Stimulated activated CD8-positive, alpha-beta memory T cell treated with anti-CD3 and anti-CD28 coated beads, Interleukin-15, amount 100 ng/mL, for 1 hour (primary cell): ENCODE results near the gene SMAD3.

Experiments
- DNase-seq: peaks from one replicate; pipeline ENCODE4 v3.0.0-alpha.2; 2020; ENCODE audit warnings: low read depth

The SMAD3 gene

DNA sequence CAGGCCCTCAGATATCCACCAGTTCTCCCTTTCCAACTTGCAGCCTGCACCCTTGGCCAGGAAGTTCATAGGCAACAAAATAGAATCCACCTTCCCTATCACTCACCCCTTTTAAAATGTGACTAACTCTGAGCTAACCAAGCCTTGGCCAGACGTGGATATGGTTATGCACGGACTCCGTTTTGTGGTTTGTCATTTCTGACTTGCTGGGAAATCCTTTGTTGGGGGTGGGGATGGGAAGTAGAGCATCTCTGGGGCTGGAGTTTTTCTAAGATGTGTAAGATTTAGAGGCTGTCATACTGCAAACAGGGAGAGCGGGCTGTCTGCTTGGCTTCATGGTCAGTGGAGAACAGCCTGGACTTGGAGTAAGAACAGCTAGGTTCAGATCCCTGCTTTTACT is 62.6 kb downstream of the SMAD3 start:
- no peak for DNase-seq

DNA sequence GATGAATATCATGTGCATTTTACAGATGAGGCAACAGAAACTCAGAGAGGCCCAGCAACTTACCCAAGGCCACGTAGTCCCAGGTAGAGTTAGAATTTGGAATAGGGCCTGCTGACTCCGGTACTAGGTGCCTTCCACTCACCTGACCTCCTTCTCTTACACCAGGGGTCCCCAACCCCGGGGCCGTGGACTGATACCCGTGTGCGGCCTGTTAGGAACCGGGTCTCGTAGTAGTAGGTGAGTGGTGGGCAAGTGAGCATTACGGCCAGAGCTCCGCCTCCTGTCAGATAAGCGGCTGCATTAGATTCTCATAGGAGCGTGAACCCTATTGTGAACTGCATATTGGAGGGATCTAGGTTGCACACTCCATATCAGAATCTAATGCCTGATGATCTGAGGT is 64.8 kb downstream of the SMAD3 start:
- no peak for DNase-seq

DNA sequence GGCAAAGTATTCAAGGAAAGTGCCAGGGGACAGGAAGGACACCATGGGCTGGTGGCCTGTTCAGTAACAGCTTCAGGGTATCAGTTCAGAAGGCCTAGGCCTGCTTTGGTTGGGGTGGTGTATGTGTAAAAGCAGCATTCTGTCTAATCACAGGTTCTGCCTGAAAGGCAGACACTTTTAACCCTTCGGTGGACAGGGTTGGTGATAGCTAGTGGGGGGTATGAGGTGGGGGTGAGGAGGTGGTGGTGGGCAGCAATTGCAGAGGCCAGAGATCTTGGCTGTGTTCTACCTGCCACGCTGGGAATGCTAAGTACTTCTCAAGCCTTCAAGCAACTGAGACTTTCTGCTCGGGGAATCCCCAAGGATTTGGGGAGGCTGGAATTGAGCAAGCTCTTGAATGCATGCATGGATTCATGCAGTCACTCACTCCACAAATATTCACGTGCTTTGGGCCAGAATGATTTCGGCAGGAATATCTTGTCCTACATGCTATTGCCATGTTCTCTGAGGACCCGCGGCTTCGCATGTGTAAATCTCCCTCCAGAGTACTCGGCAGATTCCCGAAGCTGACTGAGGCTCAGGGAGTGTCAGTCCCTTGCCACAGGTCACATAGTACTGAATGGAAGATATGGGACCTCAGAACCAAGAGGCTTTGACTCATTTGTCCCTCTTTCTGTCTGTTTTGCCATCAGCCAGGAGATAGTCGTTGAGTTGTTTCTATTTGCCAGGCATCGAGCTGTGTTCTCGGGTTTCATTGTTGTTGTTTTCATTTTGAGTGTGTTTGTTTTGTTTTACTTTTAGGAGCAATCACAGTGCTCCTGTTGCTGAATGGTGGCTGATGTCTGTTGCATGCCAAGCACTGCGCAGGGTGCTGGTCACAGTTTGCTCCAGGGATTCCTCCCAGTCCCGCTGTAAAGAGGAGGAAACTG is 65.5 kb downstream of the SMAD3 start:
- DNase-seq = no peak

DNA sequence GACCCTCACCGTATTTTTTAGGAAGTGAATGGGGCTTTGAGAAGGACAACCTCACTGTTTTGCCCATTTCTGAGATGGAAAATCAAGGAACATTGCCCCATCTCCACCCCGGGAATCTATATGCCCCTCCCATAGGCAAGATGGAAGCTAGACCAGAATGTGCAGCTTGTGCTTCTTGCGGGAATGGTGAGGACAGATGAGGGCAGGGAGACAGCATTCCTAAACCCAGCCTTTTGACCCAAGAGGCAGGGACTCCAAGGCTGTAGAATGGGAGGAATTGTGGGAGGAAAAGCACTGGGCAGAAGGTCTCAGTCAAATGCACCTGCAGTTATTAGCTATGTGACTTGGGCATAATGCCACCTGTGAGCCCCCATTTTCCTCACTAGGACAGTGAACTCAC is 66.9 kb downstream of the SMAD3 start:
- DNase-seq = no peak

DNA sequence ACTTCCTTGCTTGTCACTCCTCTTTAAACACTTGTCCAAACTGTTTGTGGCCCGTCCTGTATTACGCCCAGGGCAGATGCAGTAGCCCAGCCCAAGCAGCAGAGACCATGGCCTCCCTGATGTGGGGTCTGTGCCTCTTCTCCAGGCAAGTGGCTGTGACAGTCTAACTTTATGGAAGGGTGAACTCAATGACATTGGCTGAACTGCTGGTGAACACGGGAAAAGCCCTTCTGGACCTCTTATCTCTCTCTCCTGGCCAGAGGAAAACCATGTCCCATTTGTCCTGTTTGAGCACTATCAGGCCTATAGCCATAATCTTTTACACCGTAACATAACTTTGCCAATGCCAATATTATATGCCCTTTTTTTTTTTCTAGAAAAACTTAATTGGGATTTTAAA is 67.6 kb downstream of the SMAD3 start:
- no peak for DNase-seq

DNA sequence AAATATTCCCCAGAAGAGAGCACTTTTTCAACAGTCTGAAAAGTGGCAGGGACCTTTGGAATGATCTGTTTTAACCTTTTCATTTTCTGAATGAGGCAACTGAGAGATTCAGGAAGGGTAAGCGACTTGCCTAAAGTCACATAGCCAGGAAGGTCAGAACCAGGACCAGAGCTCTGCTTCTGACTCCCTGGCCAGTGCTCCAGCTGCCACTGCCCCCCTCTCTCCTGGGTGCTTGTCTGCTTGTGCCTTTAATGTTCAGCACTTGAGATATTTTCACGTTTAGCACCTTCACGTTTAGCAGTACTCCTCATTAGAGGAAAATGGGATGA is 68.3 kb downstream of the SMAD3 start:
- no peak for DNase-seq

DNA sequence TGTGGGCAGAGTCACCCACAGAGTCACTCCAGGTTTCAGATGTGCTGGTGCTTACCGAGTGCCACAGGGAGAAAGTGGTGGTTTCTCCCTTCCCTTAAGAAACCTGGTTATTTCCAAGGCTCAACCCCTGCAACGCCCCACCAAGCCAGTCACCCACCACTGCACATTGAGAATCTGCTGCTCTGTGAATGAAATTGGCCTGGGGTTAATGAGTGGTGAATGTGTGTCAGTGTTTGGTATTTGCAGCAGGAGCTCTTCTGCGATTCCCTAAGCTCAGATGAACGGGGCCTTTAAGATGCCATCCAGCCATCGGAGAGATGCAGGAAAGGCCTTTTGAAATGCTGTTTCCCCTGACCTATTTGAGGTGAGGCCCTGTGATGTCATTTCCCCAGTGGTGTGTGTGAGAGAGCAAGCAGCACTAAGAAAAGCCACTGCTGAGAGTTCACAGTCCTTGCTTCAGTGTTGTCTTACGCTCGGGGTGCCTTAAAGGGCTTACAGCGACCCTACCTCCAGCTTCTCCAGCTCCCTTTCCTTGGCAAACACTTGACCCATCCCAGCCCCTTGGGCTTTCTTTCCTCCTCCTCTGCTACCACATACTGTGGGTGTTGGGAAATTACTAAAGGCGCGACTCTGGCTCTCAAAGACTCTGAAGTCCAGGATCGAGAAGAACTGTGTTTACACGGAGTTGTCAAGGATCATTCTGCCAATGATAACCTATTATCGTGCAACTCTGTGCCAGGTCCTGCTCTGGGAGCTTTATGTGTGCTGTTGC is 68.9 kb downstream of the SMAD3 start:
- DNase-seq = peak; percentile 41

DNA sequence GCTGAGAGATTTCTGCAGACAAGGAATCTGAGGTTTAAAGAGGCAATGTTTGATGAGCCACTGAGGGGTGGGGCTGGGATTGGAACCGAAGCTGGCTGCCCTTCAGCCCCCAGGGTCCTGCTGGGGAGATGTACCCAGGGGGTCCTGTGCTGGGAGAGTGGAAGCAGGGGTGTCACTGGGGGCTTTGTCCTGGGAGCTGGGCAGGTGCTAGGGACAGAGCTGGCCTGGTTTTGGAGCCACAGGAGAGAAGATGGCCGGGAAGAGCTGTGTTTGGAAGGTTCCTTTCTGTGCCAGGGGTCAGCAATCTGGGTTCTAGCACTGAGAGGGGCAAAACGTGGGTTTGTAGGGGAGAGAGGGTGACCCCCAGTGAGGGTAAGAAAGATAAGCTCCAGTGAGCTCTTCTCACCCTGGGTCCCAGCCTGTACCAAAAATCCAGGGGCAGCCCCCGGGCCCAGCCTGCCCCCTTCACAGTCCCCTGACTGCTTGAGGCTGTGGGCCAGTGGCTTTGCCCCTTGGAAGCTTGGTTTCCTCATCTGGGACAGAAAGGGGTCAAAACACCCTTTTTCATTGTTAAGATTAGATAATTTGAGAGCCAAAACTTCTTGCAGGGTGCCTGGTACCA is 69.6 kb downstream of the SMAD3 start:
- DNase-seq = no peak

DNA sequence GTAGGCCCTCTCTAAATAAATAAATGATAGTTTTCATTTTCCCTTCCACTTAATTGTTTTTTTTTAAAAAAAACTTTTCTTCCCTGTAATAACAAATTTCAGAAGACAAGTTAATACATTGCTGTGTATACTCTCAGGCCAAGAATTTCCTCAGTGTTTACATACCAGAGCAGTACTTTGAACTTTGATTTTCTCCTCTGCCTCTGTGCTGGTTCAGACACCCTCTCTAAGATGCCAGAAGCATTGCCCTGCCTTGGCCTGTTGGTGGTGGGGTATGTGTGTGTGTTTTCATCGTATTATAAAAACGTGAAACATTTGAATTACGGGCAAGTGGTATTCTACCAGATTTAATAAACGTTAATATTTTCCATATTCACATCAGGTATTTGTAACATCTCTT is 70.1 kb downstream of the SMAD3 start:
- no peak for DNase-seq

DNA sequence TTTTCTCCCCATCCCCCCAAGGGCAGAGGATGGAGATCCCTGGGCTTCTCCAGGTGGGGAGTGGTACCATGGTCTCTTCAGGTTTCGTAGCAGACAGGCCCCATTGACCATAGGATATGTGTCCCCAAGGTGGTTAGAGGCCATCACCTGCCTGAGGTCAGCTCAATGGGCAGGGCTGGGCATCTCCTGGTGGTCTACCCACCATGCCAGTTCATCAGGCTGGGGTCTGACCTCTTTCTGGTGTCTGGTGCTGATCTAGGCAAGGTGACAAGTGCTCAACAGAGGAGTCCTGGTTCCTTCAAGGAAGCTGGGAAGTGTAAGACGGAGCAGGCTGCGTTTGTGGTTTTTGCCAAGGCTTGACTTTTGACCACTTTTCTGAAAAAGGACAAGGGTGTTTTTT is 71.4 kb downstream of the SMAD3 start:
- no peak for DNase-seq

DNA sequence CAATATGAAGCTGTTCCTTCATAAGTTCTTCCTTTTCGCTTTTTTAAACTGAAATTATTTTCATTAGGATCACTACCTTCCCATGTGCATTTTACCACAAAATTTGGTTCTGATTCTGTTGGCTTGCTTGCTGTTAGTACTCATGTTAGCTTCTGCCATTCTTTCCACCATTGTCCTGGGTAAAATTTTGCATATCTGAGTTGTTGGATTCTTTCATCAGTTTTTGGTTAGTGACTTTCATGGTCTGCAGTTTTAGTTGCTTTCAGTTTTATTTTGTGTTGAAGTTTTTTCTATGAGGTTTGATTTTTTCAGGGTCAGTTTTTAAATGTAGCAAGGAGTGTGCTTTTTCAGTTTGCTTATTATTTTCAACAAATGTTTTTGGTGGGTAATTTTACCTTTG is 71.9 kb downstream of the SMAD3 start:
- DNase-seq = no peak

DNA sequence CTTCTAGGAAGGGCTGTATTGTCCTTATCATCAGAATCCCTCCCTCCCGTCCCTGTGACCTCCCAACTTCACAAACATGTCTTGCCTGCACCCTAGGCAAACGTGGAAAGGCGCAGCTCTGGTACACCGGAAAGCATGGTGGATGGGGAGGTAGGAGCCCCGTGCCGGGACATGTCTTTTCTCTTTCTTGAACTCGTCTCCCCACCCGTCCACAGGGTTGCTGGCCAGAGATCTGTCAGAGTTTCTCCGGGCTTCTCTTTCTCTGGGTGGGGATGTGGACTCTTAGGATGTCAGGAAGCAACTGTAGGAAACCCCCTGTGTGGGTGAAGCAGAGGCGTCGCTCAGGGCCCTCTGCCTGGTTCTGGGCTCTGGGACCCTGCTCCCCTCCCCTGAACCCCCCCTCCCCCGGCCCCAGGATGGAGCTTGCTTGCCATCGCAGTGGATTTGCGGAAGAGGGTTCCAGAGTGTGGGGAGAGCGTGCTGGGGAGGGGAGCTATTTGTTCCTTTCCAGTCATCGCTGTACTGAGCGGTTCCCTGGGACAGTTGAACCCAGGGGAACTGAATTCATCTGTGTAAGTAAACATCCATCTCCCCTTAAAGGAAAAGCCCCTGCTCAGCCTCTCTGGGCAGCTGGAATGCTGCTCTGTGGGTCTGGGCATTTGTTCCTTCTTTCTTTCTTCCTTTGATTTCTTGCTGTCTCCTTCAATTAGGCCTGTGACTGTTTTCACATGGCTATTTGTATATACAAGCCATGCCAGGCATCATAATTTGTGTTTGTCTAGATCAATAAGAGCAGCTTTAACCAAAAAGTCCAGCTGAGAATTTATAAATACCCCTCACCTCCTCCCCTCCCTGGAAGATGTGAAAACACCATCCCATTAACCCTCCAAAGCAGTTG is 72.8 kb downstream of the SMAD3 start:
- DNase-seq = no peak

DNA sequence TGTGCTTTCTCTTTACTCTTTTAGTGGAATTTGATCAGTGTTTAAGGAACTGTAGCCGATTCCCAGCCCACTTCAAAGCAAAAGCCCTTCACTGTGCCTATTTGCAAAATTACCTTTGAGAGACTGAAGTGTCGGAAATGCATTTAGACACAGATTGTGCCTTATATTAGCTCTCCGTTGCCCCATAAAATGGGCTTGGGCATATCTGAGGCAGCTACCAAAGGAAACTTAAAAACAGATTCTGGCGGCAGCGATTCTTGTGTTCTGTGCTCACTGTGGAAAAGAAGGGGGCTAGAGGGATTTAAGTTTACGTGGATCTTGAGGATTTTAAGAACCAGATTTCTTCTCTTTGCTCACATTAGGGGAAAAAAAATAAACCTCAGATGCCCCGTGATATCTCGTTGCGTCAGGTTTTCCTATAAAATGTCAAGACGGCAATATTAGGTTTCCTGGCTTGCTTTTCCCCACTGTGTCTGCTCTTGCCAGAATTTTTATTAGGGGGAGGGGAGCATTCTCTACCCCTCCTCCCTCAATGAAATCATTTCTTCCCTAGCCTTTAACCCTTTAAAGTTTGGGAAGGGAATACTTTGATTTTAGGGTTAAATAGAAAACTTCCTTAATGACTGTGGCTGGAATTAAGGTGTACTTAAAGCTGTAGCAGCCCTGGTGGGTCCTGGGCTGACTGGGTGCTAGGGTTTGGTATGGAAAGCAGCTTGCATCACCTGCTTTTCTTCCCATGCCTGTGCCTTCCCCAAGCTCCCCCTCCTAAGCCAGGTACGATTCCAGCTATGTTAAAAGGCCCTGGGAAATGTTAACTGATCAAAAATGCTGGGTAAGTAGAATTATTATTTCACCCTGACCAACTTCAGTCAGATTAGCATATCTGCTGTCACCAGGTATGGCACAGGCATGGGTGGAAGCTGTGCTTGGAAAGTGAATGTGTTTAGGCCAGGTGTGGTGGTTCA is 73.8 kb downstream of the SMAD3 start:
- no peak for DNase-seq

DNA sequence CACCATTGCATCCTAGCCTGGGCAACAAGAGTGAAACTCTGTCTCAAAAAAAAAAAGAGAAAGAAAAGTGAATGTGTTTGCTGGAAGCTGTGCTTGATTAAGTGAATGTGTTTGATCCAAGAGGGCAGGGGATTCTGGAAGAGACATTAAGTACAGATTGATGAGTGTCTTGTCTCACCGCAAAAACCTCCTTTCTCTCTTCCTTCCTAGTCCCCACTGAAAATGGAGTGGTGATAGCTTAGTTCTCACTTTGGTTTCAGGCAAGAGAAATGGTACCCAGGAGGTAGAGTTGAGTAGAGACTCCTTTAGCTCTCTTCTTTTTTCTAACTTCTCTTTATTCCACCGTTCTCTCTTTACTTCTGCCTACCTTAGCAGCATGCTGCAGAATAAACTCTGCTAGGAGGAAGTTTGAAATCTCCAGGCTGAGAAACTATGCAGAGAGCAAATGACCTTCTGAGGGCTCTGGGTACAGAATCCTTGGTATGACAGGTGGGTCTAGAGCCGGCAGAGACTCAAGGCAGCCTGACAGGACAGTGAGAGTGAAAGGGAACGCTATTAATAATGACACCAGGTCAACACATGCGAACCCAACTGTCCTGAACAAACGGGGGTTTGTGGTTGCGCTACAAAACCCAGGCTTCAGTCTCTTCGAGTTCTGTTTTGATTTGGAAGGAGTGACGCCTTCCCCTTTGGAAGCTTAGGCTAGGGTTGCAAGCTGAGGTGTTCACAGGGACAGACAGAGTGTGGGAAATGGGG is 74.9 kb downstream of the SMAD3 start:
- DNase-seq = no peak

DNA sequence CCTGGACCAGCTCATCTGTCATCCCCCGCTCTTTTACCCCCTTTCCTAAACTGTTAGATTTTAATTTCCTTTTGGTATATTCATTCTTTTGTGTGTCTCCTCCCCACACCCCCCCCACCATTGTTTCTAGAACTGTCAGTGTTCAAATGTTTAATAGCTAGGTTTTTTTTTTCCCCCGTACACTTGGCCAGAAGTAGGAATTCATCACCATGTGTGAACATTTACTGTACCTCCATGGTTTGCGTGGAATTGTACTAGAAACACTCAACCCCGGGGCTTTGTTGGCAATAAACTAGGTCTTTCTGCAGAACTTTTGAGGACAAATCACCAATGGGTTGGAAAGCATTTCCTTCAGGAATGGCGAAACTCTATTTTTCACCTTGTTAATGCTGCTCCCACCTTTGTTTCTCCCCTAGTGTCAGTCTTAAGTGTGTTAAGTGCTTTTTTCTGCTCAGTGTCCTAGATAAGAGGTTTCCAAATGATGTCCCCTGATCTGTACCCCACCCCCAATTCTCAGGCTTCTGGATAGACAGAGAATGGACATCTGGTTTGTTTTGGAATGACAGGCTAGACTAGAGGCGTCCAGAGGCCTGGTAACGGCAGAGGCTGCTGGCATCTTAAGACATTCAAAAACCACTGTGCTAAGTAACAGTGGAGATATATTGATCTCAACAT is 76.8 kb downstream of the SMAD3 start:
- no peak for DNase-seq

DNA sequence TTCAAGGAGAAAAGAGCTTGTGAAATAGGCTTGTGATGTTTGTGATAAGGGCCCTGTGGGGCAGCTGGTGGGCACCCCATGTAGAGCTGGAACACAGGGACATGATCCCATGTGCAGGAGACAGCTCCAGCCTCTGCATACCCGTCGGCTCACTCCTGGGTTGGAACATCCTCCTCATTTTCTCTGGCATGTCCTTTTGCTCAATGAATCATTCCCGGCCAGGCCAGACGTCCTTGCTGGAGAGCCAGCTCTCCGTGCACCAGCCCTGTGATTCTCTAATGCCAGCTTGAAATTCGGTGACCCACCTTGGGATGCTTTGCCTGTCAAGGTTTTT is 77.3 kb downstream of the SMAD3 start:
- no peak for DNase-seq

DNA sequence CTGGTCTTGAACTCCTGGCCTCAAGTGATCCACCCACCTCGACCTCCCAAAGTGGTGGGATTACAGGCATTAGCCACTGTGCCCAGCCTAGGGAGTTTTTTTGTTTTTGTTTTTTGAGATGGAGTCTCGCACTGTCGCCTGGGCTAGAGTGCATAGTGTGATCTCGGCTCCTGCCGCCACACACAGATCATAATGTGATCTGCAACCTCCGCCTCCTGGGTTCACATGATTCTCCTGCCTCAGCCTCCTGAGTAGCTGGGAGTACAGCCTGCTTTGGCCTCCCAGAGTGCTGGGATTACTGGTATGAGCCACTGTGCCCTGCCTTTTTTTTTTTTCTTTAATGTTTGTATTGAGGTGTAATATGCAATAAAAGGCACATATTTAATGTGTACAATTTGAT is 78.2 kb downstream of the SMAD3 start:
- no peak for DNase-seq

DNA sequence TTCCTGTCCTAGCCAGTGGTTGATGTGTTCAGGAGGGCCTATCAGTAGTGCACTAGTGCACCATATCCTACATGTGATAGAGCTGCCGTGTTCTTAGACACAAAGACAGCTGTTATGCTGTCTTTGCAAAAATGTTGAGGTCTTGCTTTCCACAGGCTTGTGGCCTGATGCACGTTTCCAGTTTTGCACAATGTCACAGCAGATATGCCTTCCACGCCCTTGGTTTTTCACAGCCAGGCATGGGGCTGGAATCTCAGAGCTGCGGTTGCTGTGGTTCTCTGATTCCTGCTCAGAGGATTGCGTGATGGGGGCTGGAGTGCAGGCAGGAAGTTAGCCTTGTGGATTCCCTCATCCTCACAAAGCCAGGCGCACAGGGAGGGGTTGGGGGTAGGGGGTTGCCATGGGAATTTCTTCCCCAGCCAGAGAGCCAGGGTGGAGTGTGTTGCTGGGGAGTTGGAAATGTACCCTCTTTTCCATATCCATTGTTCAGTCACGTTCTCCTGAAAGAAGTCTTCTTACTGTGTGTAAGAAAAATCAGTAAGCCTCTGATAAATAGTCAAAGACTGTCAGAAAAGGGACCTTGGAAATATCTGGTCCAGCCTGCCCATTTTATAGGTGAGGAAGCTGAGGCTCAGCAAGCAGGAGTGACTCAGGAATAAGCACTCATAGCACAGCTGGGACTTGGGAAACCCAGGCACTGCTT is 79.4 kb downstream of the SMAD3 start:
- no peak for DNase-seq

DNA sequence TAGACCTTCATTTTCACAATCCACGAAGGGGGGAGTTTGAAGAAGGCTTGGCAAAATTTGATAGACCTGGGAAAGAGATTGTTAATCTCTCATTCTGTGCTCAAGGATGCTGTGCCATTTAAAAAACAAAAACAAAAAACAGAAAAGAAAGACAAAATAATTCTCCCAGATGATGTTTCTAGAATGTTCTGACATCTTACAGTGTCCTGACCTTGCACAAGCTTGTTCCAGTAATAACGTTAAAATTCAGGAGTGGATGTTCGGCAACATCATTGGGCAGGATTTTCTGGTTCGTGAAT is 79.9 kb downstream of the SMAD3 start:
- no peak for DNase-seq
